ENCODE data around the gene GRHL1.

- TF ChIP-seq CTCF (IDR thresholded peaks at IDR 0.05) (no peak), EZH2 (IDR thresholded peaks at IDR 0.05; ENCODE audit: borderline replicate concordance, insufficient read depth, low read depth, low read length, poor library complexity, severe bottlenecking) (no peak)
These were observed 52.0 kb downstream of the GRHL1 start for GRCh38 chr2:10003206-10004125.
